Neural progenitor cell (in vitro differentiated cells): Measurements from ENCODE around the gene EFHD1. TPM values are rescaled to one million over a fixed set of nuclear protein-coding genes. Genes with fewer than 3 reads are reported as not detected.

Experiments
- DNase-seq: peaks from one replicate; pipeline ENCODE4 v3.0.0-alpha.2; 2016; ENCODE audit warnings: low spot score
- H2AFZ ChIP-seq: fragments of 200-600 bp; sonication (generic); replicated peaks from 2 replicates; pipeline ENCODE4 v1.6.1; 2016; ENCODE audit warnings: antibody characterized with exemption
- H3F3A ChIP-seq: fragments of 200-600 bp; sonication (generic); 2 replicates; pipeline ENCODE4 v1.6.1; 2016; ENCODE audit warnings: antibody characterized with exemption, low read depth
- H3K27ac ChIP-seq: fragments of 200-600 bp; sonication (generic); 2 replicates; pipeline ENCODE4 v1.5.1; 2016; ENCODE audit warnings: mild to moderate bottlenecking
- H3K27me3 ChIP-seq: fragments of 200-600 bp; sonication (generic); 2 replicates; pipeline ENCODE4 v1.6.1; 2016; ENCODE audit warnings: mild to moderate bottlenecking, moderate library complexity
- H3K36me3 ChIP-seq: fragments of 200-600 bp; sonication (generic); 2 replicates; pipeline ENCODE4 v1.5.1; 2016
- H3K4me1 ChIP-seq: fragments of 200-600 bp; sonication (generic); 2 replicates; pipeline ENCODE4 v1.6.1; 2016; ENCODE audit warnings: mixed run types
- H3K4me2 ChIP-seq: fragments of 200-600 bp; sonication (generic); 2 replicates; pipeline ENCODE4 v1.6.1; 2016
- H3K4me3 ChIP-seq: fragments of 200-600 bp; sonication (generic); 2 replicates; pipeline ENCODE4 v1.5.1; 2016
- H3K79me2 ChIP-seq: fragments of 200-600 bp; sonication (generic); 2 replicates; pipeline ENCODE4 v1.6.1; 2016; ENCODE audit warnings: low read depth
- H3K9ac ChIP-seq: fragments of 200-600 bp; sonication (generic); 2 replicates; pipeline ENCODE4 v1.6.1; 2016
- H3K9me3 ChIP-seq: fragments of 200-600 bp; sonication (generic); 2 replicates; pipeline ENCODE4 v1.5.1; 2016; ENCODE audit warnings: low read depth
- H4K20me1 ChIP-seq: fragments of 200-600 bp; sonication (generic); 2 replicates; pipeline ENCODE4 v1.6.1; 2016; ENCODE audit warnings: low read depth
- H3K27ac Mint-ChIP-seq: 3 replicates; pipeline ENCODE4 v1.8.0; 2021; ENCODE audit warnings: mixed read lengths
- H3K27me3 Mint-ChIP-seq: 2 replicates; pipeline ENCODE4 v1.8.0; 2022; ENCODE audit warnings: low read depth, mild to moderate bottlenecking, inconsistent platforms, moderate library complexity, mixed read lengths; ENCODE audit not compliant: insufficient read depth
- H3K36me3 Mint-ChIP-seq: 3 replicates; pipeline ENCODE4 v1.8.0; 2021; ENCODE audit warnings: mixed read lengths
- H3K4me1 Mint-ChIP-seq: 3 replicates; pipeline ENCODE4 v1.8.0; 2021; ENCODE audit warnings: mixed read lengths
- H3K4me3 Mint-ChIP-seq: 3 replicates; pipeline ENCODE4 v1.8.0; 2021; ENCODE audit warnings: mild to moderate bottlenecking, moderate library complexity, mixed read lengths
- H3K9me3 Mint-ChIP-seq: 3 replicates; pipeline ENCODE4 v1.8.0; 2020; ENCODE audit warnings: mixed read lengths
- EZH2 ChIP-seq: fragments of 200-600 bp; sonication (generic); IDR thresholded peaks from 2 replicates; pipeline ENCODE4 v1.6.1; 2017; ENCODE audit warnings: antibody characterized with exemption, mild to moderate bottlenecking, moderate library complexity
- EZH2phosphoT487 ChIP-seq: fragments of 200-600 bp; sonication (generic); IDR thresholded peaks from 2 replicates; pipeline ENCODE4 v1.6.1; 2017; ENCODE audit warnings: antibody characterized with exemption
- total RNA-seq: library from RNA; depleted of rRNA; stranded (reverse); fragments of >200 nt; gene quantifications from 2 replicates; pipeline ENCODE4 v1.2.3, GENCODE V29; 2015; ENCODE audit warnings: low replicate concordance
- TF ChIP-seq, protein P1 (sequence below): fragments of 200-600 bp; sonication (generic); IDR thresholded peaks from 2 replicates; pipeline ENCODE4 v1.5.1; 2017; ENCODE audit warnings: antibody characterized with exemption, mild to moderate bottlenecking

EFHD1 gene
- total RNA-seq, 1 donor from 2014 or later = 5.9 TPM

DNA sequence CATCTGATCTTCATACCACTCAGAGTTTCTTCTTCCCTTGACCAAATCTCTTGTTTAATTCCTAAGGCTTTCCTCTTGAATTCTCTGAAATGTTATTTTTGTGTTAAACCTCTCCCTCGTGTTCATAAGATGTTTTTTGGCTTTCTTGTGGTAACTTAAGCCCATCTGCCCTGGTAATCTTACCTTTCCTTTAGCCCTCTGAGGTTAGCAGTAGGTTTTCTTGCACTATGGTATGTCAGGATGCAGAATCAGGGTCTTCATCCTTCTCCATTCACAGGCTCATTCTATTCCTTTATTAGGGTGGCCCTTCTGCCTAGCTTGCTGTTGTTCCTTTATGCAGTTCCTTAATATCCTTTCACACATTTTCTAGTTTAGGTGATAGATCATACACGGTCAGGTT is 87.9 kb downstream of the EFHD1 start:
- Histone ChIP-seq H3K27ac (no peak overlapping the region), H3K27me3 (no peaks in the 10 kb centered on the region), H2AFZ (no peak overlapping the region), H3K79me2 (peaks cover 93% of the 10 kb centered on the region), H3F3A (no peaks in the 10 kb centered on the region), H3K4me2 (no peak overlapping the region), H3K4me1 (no peaks in the 10 kb centered on the region), H3K36me3 (peaks cover 9% of the 10 kb centered on the region), H3K9ac (no peak overlapping the region), H3K9me3 (no peaks in the 10 kb centered on the region), H3K4me3 (no peak overlapping the region), H4K20me1 (peaks cover 69% of the 10 kb centered on the region)
- H3K27me3 Mint-ChIP-seq = no peaks in the 10 kb centered on the region
- H3K9me3 Mint-ChIP-seq = no peaks in the 10 kb centered on the region
- no peak overlapping the region for H3K27ac Mint-ChIP-seq
- no peak for DNase-seq
- peaks cover 4% of the 10 kb centered on the region for H3K4me1 Mint-ChIP-seq
- TF ChIP-seq EZH2 = no peak
- TF ChIP-seq, protein P1, sequence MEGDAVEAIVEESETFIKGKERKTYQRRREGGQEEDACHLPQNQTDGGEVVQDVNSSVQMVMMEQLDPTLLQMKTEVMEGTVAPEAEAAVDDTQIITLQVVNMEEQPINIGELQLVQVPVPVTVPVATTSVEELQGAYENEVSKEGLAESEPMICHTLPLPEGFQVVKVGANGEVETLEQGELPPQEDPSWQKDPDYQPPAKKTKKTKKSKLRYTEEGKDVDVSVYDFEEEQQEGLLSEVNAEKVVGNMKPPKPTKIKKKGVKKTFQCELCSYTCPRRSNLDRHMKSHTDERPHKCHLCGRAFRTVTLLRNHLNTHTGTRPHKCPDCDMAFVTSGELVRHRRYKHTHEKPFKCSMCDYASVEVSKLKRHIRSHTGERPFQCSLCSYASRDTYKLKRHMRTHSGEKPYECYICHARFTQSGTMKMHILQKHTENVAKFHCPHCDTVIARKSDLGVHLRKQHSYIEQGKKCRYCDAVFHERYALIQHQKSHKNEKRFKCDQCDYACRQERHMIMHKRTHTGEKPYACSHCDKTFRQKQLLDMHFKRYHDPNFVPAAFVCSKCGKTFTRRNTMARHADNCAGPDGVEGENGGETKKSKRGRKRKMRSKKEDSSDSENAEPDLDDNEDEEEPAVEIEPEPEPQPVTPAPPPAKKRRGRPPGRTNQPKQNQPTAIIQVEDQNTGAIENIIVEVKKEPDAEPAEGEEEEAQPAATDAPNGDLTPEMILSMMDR = no peak
- no peak for TF ChIP-seq EZH2phosphoT487
- no peak overlapping the region for H3K4me3 Mint-ChIP-seq
- peaks cover 43% of the 10 kb centered on the region for H3K36me3 Mint-ChIP-seq

DNA sequence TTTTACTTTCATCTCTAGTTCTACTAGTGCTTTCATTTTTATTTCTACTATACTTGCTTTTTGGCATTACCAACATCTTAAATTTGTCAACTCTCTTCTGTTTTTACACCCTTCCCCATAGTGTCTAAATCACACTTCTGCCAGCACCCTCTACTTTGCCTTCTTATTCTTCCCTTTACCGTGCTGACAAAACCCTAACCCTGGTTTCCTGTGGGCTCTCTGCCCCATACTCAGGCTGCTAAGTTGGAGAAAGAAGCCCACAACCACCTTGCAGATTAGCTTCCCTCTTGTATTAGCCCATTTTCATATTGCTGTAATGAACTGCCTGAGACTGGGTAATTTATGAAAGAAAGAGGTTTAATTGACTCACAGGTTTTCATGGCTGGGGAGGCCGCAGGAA is 88.5 kb downstream of the EFHD1 start:
- H4K20me1 ChIP-seq = peaks cover 71% of the 10 kb centered on the region

DNA sequence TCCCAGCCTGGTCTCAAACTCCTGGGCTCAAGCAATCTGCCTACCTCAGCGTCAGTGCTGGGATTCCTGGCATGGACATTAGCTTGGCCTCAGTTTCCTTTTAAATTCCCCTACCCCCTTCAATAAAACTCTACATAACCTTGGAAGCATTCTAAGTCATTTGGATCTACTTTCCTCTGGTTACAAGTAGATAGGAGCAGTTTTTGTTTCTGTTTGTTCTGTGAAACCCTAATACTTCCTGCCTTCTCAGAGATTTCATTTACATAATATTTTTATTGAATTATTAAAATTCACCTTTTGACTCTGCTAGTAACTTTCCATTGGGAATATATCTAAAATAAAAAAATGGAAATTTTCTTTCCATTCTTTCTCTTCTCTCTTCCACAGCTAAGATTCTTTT is 89.6 kb downstream of the EFHD1 start:
- Histone ChIP-seq H3K9ac (no peak overlapping the region), H3K9me3 (no peaks in the 10 kb centered on the region), H3K4me1 (no peaks in the 10 kb centered on the region), H2AFZ (no peak overlapping the region), H3F3A (no peaks in the 10 kb centered on the region), H3K27me3 (no peaks in the 10 kb centered on the region), H4K20me1 (peaks cover 76% of the 10 kb centered on the region), H3K4me3 (no peak overlapping the region), H3K79me2 (peaks cover 93% of the 10 kb centered on the region), H3K27ac (no peak overlapping the region), H3K4me2 (no peak overlapping the region), H3K36me3 (peaks cover 9% of the 10 kb centered on the region)
- peaks cover 4% of the 10 kb centered on the region for H3K4me1 Mint-ChIP-seq
- peaks cover 37% of the 10 kb centered on the region for H3K36me3 Mint-ChIP-seq
- TF ChIP-seq, protein P1 = no peak
- TF ChIP-seq EZH2 (no peak), EZH2phosphoT487 (no peak)
- no peak overlapping the region for H3K27ac Mint-ChIP-seq
- no peaks in the 10 kb centered on the region for H3K27me3 Mint-ChIP-seq
- no peak for DNase-seq
- H3K9me3 Mint-ChIP-seq = no peaks in the 10 kb centered on the region
- H3K4me3 Mint-ChIP-seq = no peak overlapping the region

More for the DNA sequence above, 88.5 kb downstream of the EFHD1 start:
- Histone ChIP-seq H3K27me3 (no peaks in the 10 kb centered on the region), H2AFZ (no peak overlapping the region), H3K9ac (no peak overlapping the region), H3K9me3 (no peaks in the 10 kb centered on the region), H3F3A (no peaks in the 10 kb centered on the region), H3K4me3 (no peak overlapping the region), H3K4me2 (no peak overlapping the region), H3K79me2 (peaks cover 93% of the 10 kb centered on the region), H3K36me3 (peaks cover 9% of the 10 kb centered on the region), H3K4me1 (no peaks in the 10 kb centered on the region), H3K27ac (no peak overlapping the region)
- H3K4me3 Mint-ChIP-seq = no peak overlapping the region
- no peaks in the 10 kb centered on the region for H3K27me3 Mint-ChIP-seq
- no peak for DNase-seq
- TF ChIP-seq, protein P1 = no peak
- TF ChIP-seq EZH2 (no peak), EZH2phosphoT487 (no peak)
- no peaks in the 10 kb centered on the region for H3K9me3 Mint-ChIP-seq
- H3K36me3 Mint-ChIP-seq = peaks cover 40% of the 10 kb centered on the region
- peaks cover 4% of the 10 kb centered on the region for H3K4me1 Mint-ChIP-seq
- H3K27ac Mint-ChIP-seq = no peak overlapping the region
